ENCODE results near the gene DUOXA1. TPM values are rescaled to one million over a fixed set of nuclear protein-coding genes. Genes with fewer than 3 reads are reported as not detected.
A peak's percentile ranks its signal among the peaks of the same experiment; 100 is the strongest.

Gene DUOXA1
- total and polyA plus RNA-seq, 2 experiments from 2014 or later = 0.09 TPM; not detected in 1

GRCh38 chr15:45094358-45094730 is 35.3 kb downstream of the DUOXA1 start:
- TF ChIP-seq CTCF (IDR thresholded peaks at IDR 0.05; ENCODE audit: low read depth, low read length) = no peak
- Histone ChIP-seq H3K4me1 (ENCODE audit: low read depth) (peaks cover 3% of the 10 kb centered on the region), H3K36me3 (no peaks in the 10 kb centered on the region), H3K27ac (no peak overlapping the region), H3K27me3 (peaks cover 32% of the 10 kb centered on the region), H3K9me3 (ENCODE audit: low read depth) (no peaks in the 10 kb centered on the region), H3K4me3 (no peak overlapping the region)
- no peak for DNase-seq (ENCODE audit: low read depth in 1 of 2, low spot score in 1 of 2)

GRCh38 chr15:45093622-45094357 is 35.9 kb downstream of the DUOXA1 start:
- peaks cover 8% of the 10 kb centered on the region for H3K4me1 ChIP-seq (ENCODE audit: low read depth)
- H3K27ac ChIP-seq = no peak overlapping the region
- H3K36me3 ChIP-seq = no peaks in the 10 kb centered on the region
- no peak overlapping the region for H3K4me3 ChIP-seq
- no peak for TF ChIP-seq CTCF (IDR thresholded peaks at IDR 0.05; ENCODE audit: low read depth, low read length)
- DNase-seq (ENCODE audit: low read depth in 1 of 2, low spot score in 1 of 2) = no peak
- no peaks in the 10 kb centered on the region for H3K9me3 ChIP-seq (ENCODE audit: low read depth)
- peaks cover 30% of the 10 kb centered on the region for H3K27me3 ChIP-seq

GRCh38 chr15:45093013-45093412 is 36.7 kb downstream of the DUOXA1 start:
- H3K36me3 ChIP-seq = no peaks in the 10 kb centered on the region
- H3K27ac ChIP-seq = no peak overlapping the region
- peaks cover 30% of the 10 kb centered on the region for H3K27me3 ChIP-seq
- no peaks in the 10 kb centered on the region for H3K9me3 ChIP-seq (ENCODE audit: low read depth)
- peaks cover 13% of the 10 kb centered on the region for H3K4me1 ChIP-seq (ENCODE audit: low read depth)
- no peak for TF ChIP-seq CTCF (IDR thresholded peaks at IDR 0.05; ENCODE audit: low read depth, low read length)
- no peak for DNase-seq (ENCODE audit: low read depth in 1 of 2, low spot score in 1 of 2)
- H3K4me3 ChIP-seq = no peak overlapping the region

- Histone ChIP-seq H3K27ac (no peak overlapping the region), H3K36me3 (no peaks in the 10 kb centered on the region), H3K27me3 (peaks cover 22% of the 10 kb centered on the region), H3K4me1 (ENCODE audit: low read depth) (peaks cover 13% of the 10 kb centered on the region), H3K4me3 (no peak overlapping the region), H3K9me3 (ENCODE audit: low read depth) (no peaks in the 10 kb centered on the region)
- no peak for TF ChIP-seq CTCF (IDR thresholded peaks at IDR 0.05; ENCODE audit: low read depth, low read length)
- no peak for DNase-seq (ENCODE audit: low read depth in 1 of 2, low spot score in 1 of 2)
These were observed 38.1 kb downstream of the DUOXA1 start for GRCh38 chr15:45091576-45091975.

- H3K4me1 ChIP-seq (ENCODE audit: low read depth) = peaks cover 13% of the 10 kb centered on the region
- no peak overlapping the region for H3K4me3 ChIP-seq
- no peak overlapping the region for H3K27ac ChIP-seq
- no peak for TF ChIP-seq CTCF (IDR thresholded peaks at IDR 0.05; ENCODE audit: low read depth, low read length)
- no peaks in the 10 kb centered on the region for H3K9me3 ChIP-seq (ENCODE audit: low read depth)
- H3K36me3 ChIP-seq = no peaks in the 10 kb centered on the region
- DNase-seq (ENCODE audit: low read depth in 1 of 2, low spot score in 1 of 2) = peak in 1 of 2 donors; percentile 65
- peaks cover 22% of the 10 kb centered on the region for H3K27me3 ChIP-seq
These were observed 38.5 kb downstream of the DUOXA1 start for GRCh38 chr15:45091161-45091560.

Data from cardiac muscle cell (in vitro differentiated cells and primary cell).